ENCODE results near the gene SHROOM1.

SHROOM1 gene

GRCh38 chr5:132825033-132825833 is 5.2 kb downstream of the SHROOM1 start:
- no peak for DNase-seq (ENCODE audit: low spot score)

DNA sequence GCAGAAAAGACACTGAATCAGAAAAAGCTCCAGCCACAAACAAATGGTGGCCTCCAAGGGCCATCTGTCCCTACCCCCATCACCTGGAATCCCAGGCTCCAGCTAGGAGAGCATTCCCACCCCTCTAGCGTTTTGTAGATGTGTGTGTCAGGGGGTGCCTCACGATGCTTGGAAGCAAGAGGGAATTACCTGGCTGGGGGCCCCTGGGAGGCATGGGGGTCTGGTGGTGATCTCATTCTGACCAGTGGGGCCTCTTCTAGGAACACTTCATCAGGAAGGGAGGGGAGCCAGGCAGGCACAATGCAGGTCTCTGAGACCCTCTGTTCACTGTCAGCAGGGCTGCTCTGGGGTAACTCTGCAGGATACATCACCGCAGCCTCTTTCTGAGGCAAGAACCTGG is 6.0 kb downstream of the SHROOM1 start:
- no peak for DNase-seq (ENCODE audit: low spot score)

- no peak for DNase-seq (ENCODE audit: low spot score)
Measured at GRCh38 chr5:132823481-132824050, 6.9 kb downstream of the SHROOM1 start.

GRCh38 chr5:132822650-132823480 is 7.6 kb downstream of the SHROOM1 start:
- DNase-seq (ENCODE audit: low spot score): no peak

GRCh38 chr5:132821791-132822190 is 8.7 kb downstream of the SHROOM1 start:
- no peak for DNase-seq (ENCODE audit: low spot score)

GRCh38 chr5:132821350-132821749 is 9.1 kb downstream of the SHROOM1 start:
- DNase-seq (ENCODE audit: low spot score): no peak

DNA sequence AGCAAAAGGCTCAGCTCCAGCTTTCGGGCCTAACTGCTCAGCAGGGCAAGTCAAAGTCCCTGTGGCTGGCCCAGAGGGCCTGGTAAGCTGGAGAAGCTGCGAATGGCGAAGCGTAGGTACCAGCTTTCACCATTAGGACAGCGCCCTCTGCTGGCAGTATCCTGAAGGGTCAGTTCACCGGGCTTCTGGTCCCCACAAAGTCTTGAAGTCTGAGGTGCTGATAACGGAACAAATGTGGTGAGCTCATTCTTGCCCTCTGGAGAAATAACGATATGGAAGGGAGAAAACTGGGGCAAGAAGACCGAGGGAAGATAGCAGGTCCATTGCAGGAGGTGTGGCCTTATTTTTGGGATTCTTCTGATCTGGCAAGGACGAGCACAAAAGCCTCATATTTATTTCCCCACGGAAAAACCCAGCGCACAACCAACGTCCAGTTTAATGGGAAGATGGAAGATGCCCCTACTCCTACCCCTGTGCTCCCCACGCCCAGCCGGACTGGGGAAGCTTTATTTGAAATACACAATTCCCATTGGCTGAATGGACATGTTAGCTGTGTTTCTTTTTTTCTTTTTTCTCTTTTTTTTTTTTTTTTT is 10.2 kb downstream of the SHROOM1 start:
- peak; percentile 97 for DNase-seq (ENCODE audit: low spot score)

DNA sequence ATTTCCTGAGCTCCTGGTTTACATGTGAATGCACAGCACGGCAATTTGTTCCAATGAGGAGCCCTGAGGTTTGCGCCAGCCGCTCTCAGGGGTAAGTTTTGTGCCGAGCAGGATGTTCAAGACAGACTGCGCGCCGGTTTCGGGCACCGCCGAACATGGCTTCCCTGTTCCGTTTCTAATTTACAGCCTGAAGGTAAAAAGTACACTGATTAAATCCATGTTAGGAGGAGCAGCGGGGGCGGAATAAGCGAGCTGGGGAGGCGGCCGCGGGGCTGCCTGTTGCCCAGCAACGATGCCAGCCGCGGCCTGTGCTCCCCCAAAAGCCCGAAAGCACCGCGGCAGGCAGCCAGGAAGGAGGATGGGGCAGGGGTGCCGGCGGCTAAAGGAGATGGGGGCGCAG is 11.0 kb downstream of the SHROOM1 start:
- DNase-seq (ENCODE audit: low spot score): no peak

DNA sequence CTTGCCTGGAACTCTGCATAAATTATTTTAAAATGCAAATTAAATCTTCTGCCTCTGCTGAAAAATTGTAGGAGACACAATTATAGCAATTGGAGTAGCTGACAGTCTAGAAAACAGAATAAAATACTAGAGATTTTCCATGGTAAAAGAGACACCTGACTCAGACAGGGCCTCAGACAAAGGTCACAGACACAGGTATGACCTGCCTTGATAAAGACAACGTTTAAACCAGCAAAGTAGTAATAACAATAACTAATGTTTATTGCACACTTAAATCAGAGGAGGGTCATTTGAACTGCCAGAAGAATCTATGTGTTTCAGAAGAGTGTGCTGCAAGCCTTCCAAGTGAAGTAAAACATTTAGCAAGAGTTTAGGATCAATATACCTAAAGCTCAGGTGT is 13.4 kb downstream of the SHROOM1 start:
- DNase-seq (ENCODE audit: low spot score): no peak

GRCh38 chr5:132816554-132816953 is 13.9 kb downstream of the SHROOM1 start:
- no peak for DNase-seq (ENCODE audit: low spot score)

DNA sequence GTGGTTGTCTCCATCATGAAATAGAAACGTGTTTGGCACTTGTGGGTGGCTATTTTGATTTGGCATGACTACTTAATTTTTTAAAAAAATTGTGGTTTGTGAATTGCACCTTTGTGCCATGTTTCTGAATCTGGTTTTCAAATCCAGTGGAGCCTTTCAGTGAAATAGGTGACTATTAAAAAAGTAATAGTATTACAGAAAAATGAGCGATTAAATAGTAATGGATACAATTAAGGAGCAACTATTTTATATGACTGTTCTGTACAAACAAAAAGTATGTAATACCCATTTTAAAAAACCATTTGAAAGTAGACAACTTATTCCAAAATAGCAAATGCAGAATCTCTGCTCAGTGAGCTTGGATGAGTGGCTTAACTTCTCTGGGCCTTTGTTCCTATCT is 14.4 kb downstream of the SHROOM1 start:
- no peak for DNase-seq (ENCODE audit: low spot score)

DNA sequence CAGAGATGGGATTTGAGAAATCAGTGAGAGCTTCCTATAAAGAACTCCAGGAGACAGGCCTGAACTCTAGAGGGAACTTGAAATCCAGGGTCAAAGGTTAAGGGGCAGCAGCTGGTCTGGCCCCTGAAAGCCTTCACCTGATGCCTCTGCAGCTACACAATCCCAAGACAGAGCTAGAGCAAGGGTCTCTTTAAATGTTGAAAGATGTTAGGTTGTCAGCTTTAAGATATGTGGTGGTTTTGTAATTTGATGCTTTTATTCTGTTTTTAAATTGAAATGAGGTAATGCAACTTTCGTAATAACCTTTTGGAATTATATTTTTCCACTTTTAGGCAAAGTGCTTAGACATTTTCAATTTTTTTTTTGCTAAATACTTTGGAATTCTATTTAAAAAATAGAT is 15.0 kb downstream of the SHROOM1 start:
- no peak for DNase-seq (ENCODE audit: low spot score)

GRCh38 chr5:132814503-132815294 is 15.7 kb downstream of the SHROOM1 start:
- no peak for DNase-seq (ENCODE audit: low spot score)

DNA sequence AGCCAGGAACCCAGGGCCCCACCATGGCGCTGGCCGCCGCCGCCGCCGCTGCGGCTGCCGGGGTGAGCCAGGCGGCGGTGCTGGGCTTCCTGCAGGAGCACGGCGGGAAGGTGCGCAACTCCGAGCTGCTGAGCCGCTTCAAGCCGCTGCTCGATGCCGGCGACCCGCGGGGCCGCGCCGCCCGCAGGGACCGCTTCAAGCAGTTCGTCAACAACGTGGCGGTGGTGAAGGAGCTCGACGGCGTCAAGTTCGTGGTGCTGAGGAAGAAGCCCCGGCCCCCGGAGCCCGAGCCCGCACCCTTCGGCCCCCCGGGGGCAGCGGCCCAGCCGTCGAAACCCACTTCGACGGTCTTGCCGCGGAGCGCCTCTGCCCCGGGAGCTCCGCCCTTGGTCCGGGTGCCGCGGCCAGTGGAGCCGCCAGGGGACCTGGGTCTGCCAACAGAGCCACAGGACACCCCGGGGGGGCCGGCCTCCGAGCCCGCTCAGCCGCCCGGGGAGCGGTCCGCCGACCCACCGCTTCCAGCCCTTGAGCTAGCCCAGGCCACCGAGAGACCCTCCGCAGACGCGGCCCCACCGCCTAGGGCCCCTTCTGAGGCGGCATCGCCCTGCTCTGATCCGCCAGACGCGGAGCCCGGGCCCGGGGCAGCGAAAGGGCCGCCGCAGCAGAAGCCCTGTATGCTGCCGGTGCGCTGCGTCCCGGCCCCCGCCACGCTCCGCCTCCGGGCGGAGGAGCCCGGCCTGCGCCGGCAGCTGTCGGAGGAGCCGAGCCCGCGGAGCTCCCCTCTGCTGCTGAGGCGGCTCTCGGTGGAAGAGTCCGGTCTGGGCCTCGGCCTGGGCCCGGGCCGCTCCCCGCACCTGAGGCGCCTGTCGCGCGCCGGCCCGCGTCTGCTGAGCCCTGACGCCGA is 16.6 kb downstream of the SHROOM1 start:
- peak; percentile 79 for DNase-seq (ENCODE audit: low spot score)

- peak; percentile 76 for DNase-seq (ENCODE audit: low spot score)
Measured at GRCh38 chr5:132812781-132813598, 17.5 kb downstream of the SHROOM1 start, which contains the start of gene SOWAHA. SOWAHA (plus strand) TSS chr5:132813302; CDS start chr5:132813622, 320 bp downstream.

GRCh38 chr5:132812123-132812765 is 18.2 kb downstream of the SHROOM1 start:
- DNase-seq (ENCODE audit: low spot score): no peak

GRCh38 chr5:132810605-132811004 is 19.8 kb downstream of the SHROOM1 start:
- no peak for DNase-seq (ENCODE audit: low spot score)

- no peak for DNase-seq (ENCODE audit: low spot score)
Measured at GRCh38 chr5:132808866-132809265, 21.6 kb downstream of the SHROOM1 start.

DNA sequence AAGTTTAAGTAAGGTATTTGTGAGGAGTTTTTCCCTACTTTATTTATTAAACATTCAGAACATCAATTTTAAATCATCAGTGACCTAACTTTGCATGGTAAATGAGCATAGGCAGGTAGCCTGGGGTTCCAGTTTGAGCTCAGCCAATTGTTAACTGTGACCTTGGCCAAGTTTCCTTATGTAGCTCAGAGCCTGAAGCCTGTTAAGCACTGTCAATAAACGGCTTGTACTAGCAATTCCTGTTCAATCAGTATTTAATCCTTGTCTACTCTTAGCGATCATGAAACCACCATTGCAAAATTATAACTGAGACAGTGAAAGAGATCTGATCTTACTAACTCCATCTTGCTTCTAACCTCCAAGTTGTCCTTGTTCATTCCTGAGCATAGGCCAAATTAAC is 22.0 kb downstream of the SHROOM1 start:
- DNase-seq (ENCODE audit: low spot score): no peak

Data from HuH-7.5 (cell line).